ENCODE data around the gene RALBP1. TPM values are rescaled to one million over a fixed set of nuclear protein-coding genes. Genes with fewer than 3 reads are reported as not detected.

Gene RALBP1
- total and polyA plus RNA-seq, 3 donors from 2014 or later, result 23.6 to 59.8 (median 46.3) TPM

DNA sequence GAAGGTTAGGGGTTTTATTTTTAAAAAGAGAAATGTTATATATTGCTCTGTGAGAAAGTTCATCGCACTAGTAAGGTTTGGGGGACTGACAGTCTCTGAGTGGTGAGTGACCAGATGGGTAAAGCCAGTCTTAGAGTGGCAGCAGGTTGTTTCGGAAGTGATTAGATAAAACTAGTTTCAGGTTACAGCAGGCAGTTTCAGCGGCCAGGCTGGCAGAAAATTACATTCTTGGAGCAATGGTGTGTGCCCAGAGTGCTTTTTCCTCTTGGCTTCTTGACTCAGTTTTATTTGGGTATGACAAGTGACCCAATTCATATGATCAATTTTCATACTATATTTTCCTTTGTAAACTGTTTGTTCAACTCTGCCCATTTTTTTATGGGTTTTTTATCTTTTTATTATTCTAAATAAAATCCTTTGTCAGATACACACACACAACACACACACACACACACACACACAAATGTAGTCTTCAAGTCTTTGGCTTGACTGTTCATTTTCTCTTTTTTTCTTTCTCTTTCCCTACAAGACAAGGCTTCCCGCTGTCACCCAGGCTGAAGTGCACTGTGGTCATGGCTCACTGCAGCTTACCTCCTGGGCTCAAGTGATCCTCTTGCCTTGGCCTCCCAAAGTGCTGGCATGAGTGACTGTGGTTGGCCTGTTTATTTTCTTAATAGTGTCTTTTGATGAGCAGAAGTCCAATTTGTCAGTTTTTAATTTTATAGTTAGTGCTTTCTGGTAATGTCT lies 30.9 kb downstream of the RALBP1 start:
- Histone ChIP-seq H3K36me3 (ENCODE audit: low read depth, missing control alignments) (no peaks in the 10 kb centered on the region), H3K4me3 (no peak overlapping the region), H3K4me1 (no peaks in the 10 kb centered on the region), H3K27me3 (no peaks in the 10 kb centered on the region), H3K9me3 (no peaks in the 10 kb centered on the region), H3K27ac (no peak overlapping the region)
- intact Hi-C loops (cut with DNase I; ENCODE audit: low total_unique reads), result no loop called here
- 78 to 82% methylated on average over 4 of the region's 4 CpGs for WGBS, 2 donors
- no peak for DNase-seq
- TF ChIP-seq, protein P1, sequence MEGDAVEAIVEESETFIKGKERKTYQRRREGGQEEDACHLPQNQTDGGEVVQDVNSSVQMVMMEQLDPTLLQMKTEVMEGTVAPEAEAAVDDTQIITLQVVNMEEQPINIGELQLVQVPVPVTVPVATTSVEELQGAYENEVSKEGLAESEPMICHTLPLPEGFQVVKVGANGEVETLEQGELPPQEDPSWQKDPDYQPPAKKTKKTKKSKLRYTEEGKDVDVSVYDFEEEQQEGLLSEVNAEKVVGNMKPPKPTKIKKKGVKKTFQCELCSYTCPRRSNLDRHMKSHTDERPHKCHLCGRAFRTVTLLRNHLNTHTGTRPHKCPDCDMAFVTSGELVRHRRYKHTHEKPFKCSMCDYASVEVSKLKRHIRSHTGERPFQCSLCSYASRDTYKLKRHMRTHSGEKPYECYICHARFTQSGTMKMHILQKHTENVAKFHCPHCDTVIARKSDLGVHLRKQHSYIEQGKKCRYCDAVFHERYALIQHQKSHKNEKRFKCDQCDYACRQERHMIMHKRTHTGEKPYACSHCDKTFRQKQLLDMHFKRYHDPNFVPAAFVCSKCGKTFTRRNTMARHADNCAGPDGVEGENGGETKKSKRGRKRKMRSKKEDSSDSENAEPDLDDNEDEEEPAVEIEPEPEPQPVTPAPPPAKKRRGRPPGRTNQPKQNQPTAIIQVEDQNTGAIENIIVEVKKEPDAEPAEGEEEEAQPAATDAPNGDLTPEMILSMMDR (IDR thresholded peaks at IDR 0.05), result no peak

DNA sequence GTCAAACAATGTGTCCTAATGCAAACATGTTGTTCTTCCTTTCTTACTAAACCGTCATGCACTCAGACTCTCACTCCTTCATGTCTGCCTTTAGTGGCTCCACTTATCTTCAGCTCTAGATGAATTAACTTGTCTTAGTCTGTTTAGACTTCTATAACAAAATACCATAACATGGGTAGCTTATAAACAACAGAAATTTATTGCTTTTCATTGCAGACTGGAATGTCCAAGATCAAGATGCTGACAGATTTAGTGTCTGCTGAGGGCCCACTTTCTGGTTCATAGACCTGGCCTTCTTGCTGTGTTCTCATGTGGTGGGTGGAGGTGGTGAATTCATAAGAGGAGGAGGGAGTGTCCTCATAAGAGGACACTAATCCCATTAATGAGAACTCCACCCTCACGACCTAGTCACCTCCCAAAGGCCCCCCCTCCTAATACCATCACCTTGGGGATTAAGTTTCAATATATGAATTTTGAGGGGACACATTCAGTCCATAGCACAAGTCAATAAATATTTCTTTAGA lies 32.3 kb downstream of the RALBP1 start:
- intact Hi-C loops (cut with DNase I; ENCODE audit: low total_unique reads), result no loop called here
- no peaks in the 10 kb centered on the region for H3K36me3 ChIP-seq (ENCODE audit: low read depth, missing control alignments)
- TF ChIP-seq, protein P1 (IDR thresholded peaks at IDR 0.05), result no peak
- no peak for TF ChIP-seq POLR2A (IDR thresholded peaks at IDR 0.05)
- H3K4me3 ChIP-seq, result no peak overlapping the region
- H3K27ac ChIP-seq, result no peak overlapping the region
- no peaks in the 10 kb centered on the region for H3K9me3 ChIP-seq
- WGBS, 2 donors, result 85 to 89% methylated on average over 2 of the region's 2 CpGs
- DNase-seq, result no peak
- H3K4me1 ChIP-seq, result no peaks in the 10 kb centered on the region
- H3K27me3 ChIP-seq, result no peaks in the 10 kb centered on the region

GRCh38 chr18:9508446-9509025 lies 33.2 kb downstream of the RALBP1 start:
- TF ChIP-seq, protein P1 (IDR thresholded peaks at IDR 0.05), result no peak
- no peak for TF ChIP-seq POLR2A (IDR thresholded peaks at IDR 0.05)
- H3K4me1 ChIP-seq, result no peaks in the 10 kb centered on the region
- DNase-seq, result no peak
- H3K9me3 ChIP-seq, result no peaks in the 10 kb centered on the region
- H3K4me3 ChIP-seq, result no peak overlapping the region
- no peak overlapping the region for H3K27ac ChIP-seq
- intact Hi-C loops (cut with DNase I; ENCODE audit: low total_unique reads), result no loop called here
- WGBS, 2 donors, result 52 to 64% methylated on average over 2 of the region's 2 CpGs
- no peaks in the 10 kb centered on the region for H3K36me3 ChIP-seq (ENCODE audit: low read depth, missing control alignments)
- H3K27me3 ChIP-seq, result no peaks in the 10 kb centered on the region

DNA sequence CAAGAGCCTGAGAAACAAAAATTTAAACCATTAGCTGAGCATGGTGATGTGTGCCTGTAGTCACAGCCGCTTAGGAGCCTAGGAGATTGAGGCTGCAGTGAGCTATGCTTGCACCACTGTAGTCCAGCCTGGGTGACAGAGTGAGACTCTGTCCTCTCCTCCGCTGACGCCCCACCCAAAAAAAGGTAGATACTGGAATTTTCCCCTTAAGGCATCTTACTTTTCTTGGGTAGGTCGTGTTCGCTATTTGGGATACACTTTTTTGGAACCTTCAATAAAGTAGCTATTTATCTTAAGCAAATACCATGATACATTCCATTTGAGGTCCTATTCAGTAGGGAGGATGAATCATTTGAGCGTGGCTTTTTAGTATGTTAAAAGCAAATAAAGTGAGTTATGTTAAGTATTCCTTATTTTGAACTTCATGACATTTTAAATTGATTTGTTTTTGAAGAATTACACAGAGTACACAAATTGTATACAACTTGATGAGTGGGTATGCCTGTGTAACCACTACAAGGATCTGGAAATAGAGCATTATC lies 38.7 kb downstream of the RALBP1 start:
- intact Hi-C loops (cut with DNase I; ENCODE audit: low total_unique reads), result no loop called here
- 93 to 95% methylated on average over 6 of the region's 6 CpGs for WGBS, 2 donors

More for the DNA sequence above, 38.7 kb downstream of the RALBP1 start:
- Histone ChIP-seq H3K4me3 (no peak overlapping the region), H3K36me3 (ENCODE audit: low read depth, missing control alignments) (no peaks in the 10 kb centered on the region), H3K27me3 (no peaks in the 10 kb centered on the region), H3K4me1 (no peaks in the 10 kb centered on the region), H3K27ac (no peak overlapping the region), H3K9me3 (no peaks in the 10 kb centered on the region)
- no peak for DNase-seq
- TF ChIP-seq, protein P1 (IDR thresholded peaks at IDR 0.05), result no peak
- TF ChIP-seq POLR2A (IDR thresholded peaks at IDR 0.05), result no peak

Measured in testis (tissue), 3 donors.